Fibroblast of upper back skin (primary cell): ENCODE data around the gene TMEM61.

Experiments
- DNase-seq: peaks from one replicate; pipeline ENCODE4 v3.0.0-alpha.2; 2013

TMEM61 gene

DNA sequence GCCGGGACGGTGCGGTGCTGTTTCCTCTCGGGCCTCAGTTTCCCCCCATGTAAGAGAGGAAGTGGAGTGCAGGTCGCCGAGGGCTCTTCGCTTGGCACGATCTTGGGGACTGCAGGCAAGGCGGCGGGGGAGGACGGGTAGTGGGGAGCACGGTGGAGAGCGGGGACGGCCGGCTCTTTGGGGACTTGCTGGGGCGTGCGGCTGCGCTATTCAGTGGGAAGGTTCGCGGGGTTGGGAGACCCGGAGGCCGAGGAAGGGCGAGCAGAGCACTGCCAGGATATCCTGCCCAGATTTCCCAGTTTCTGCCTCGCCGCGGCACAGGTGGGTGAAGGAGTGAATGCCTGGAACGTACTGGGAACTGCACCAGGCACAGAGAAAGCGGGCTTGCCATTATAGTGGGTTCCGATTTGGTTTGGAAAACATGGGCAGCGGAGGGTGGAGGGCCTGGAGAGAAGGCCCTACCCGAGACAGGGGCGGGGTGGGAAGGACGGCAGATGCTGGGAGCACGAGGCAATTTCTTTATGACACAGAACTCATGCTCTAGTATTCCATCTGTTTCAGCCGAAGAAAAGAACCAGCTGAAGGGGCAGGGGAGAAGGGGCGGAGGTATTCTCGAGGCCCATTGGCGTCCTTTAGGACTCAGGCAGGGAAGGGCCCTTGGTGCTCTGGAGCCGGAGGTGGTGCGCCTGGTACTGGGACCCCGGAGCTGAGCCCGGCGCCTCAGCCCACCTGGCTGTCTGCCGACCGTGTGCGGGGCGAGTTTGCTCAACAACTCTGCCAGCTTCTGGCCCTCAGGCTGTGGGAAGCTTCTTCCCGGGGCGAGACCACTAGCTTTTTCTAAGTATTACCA is 59.9 kb downstream of the TMEM61 start:
- DNase-seq = no peak

DNA sequence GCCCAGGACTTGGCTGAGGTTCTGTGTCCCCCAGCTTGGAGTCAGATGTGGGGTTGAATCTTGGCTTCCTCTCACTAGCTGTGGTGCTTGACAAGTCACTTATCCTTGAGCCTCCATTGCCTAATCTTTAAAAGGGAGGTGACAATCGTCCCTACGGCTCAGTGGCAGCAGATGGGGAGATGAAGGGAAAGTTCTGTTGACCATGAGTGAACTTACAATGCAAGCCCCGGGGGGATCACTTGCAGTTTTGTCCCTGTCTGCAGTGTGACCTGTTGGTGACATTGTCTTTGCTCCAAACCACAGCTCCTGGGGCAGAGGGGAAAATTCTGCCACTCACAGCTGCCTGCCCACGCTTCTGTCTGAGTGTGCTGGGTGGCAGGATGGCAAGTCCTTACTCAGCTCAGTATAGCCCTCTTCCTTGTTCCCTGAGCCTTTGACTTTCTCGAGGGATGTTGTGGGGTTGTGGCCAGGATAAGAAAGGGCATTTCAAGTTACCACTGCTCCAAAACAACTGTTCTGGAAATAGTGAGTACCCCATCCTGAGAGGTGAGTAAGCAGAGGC is 60.6 kb downstream of the TMEM61 start:
- DNase-seq = no peak

DNA sequence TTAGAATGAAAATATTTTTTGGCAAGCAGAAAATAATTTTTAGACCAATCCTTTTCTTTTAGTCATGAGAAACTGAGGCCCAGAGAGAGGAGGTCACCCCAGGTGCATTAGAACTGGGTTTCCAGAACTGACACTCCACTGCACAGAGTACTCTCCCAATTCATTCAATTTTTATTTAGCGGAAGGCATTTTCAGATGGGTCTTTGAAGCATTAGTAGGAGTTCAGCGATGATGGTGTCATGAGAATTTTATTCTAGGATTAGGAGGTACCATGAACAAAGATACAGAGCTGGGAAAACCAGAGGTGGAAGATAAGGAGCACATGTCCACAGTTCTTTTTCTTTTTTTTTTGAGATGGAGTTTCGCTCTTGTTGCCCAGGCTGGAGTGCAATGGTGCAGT is 61.2 kb downstream of the TMEM61 start:
- DNase-seq = no peak
